WTC11 (cell line): ENCODE measurements around the gene HINFP. TPM values are rescaled to one million over a fixed set of nuclear protein-coding genes. Genes with fewer than 3 reads are reported as not detected.

Source experiments
- ATAC-seq: fragments of 200-7000 bp; cut with Tn5 transposase; 2 replicates; pipeline ENCODE4 v1.10.0; 2021; ENCODE audit warnings: mild to moderate bottlenecking, moderate library complexity
- CTCF ChIA-PET: fragments of 300-600 bp; sonication (Branson Sonifier 250); formaldehyde crosslinking; loops from one replicate; lab custom pipeline; 2021; ENCODE audit warnings: antibody characterized with exemption; lab: Charles Lee
- POLR2A ChIA-PET: fragments of 350-600 bp; sonication (Branson Sonifier 250); formaldehyde crosslinking; loops from one replicate; lab custom pipeline; 2021; ENCODE audit warnings: antibody characterized with exemption; lab: Charles Lee
- DNase-seq: peaks from one replicate; pipeline ENCODE4 v3.0.0; 2021; ENCODE audit warnings: low spot score
- H3K27ac Mint-ChIP-seq: 2 replicates; pipeline ENCODE4 v1.8.0; 2021; ENCODE audit warnings: mixed read lengths
- H3K27me3 Mint-ChIP-seq: 2 replicates; pipeline ENCODE4 v1.8.0; 2021; ENCODE audit warnings: low read depth, mild to moderate bottlenecking, moderate library complexity, mixed read lengths
- H3K36me3 Mint-ChIP-seq: 2 replicates; pipeline ENCODE4 v1.8.0; 2021; ENCODE audit warnings: mixed read lengths
- H3K4me1 Mint-ChIP-seq: 2 replicates; pipeline ENCODE4 v1.8.0; 2022; ENCODE audit warnings: mixed read lengths
- H3K4me3 Mint-ChIP-seq: 2 replicates; pipeline ENCODE4 v1.8.0; 2021; ENCODE audit warnings: mild to moderate bottlenecking, moderate library complexity, mixed read lengths
- H3K9me3 Mint-ChIP-seq: 2 replicates; pipeline ENCODE4 v1.8.0; 2021; ENCODE audit warnings: mixed read lengths
- AR ChIP-seq: fragments of 250-450 bp; sonication (Bioruptor Pico); IDR thresholded peaks from 2 replicates; pipeline ENCODE4 v1.9.0; 2021; ENCODE audit warnings: mild to moderate bottlenecking
- ATF1 ChIP-seq: sonication (generic); formaldehyde crosslinking; IDR thresholded peaks from 2 replicates; pipeline ENCODE4 v1.8.1; 2023; ENCODE audit warnings: mild to moderate bottlenecking, moderate library complexity, missing genetic modification reagents
- ATF6 ChIP-seq: sonication (generic); formaldehyde crosslinking; IDR thresholded peaks from 2 replicates; pipeline ENCODE4 v1.8.1; 2023; ENCODE audit warnings: mild to moderate bottlenecking, missing genetic modification reagents
- CREB1 ChIP-seq: sonication (generic); formaldehyde crosslinking; IDR thresholded peaks from 2 replicates; pipeline ENCODE4 v1.8.0; 2023; ENCODE audit warnings: mild to moderate bottlenecking, missing genetic modification reagents
- FOXK1 ChIP-seq: sonication (generic); formaldehyde crosslinking; IDR thresholded peaks from 2 replicates; pipeline ENCODE4 v1.8.0; 2022; ENCODE audit warnings: mild to moderate bottlenecking, moderate library complexity, missing genetic modification reagents
- FOXP1 ChIP-seq: sonication (generic); formaldehyde crosslinking; IDR thresholded peaks from 2 replicates; pipeline ENCODE4 v1.8.0; 2022; ENCODE audit warnings: missing genetic modification reagents, mild to moderate bottlenecking, moderate library complexity, borderline replicate concordance
- FOXP4 ChIP-seq: sonication (generic); formaldehyde crosslinking; IDR thresholded peaks from 2 replicates; pipeline ENCODE4 v1.8.0; 2022; ENCODE audit warnings: mild to moderate bottlenecking, missing genetic modification reagents
- MAX ChIP-seq: sonication (generic); formaldehyde crosslinking; IDR thresholded peaks from 2 replicates; pipeline ENCODE4 v1.8.0; 2022; ENCODE audit warnings: mild to moderate bottlenecking, missing genetic modification reagents
- MXD4 ChIP-seq: fragments of 250-450 bp; sonication (Bioruptor Pico); IDR thresholded peaks from 2 replicates; pipeline ENCODE4 v1.8.0; 2021; ENCODE audit warnings: mild to moderate bottlenecking, moderate library complexity, borderline replicate concordance
- PREB ChIP-seq: sonication (generic); formaldehyde crosslinking; IDR thresholded peaks from 2 replicates; pipeline ENCODE4 v1.8.1; 2022; ENCODE audit warnings: mild to moderate bottlenecking, missing genetic modification reagents, moderate library complexity, borderline replicate concordance
- PRRX2 ChIP-seq: fragments of 250-450 bp; sonication (Bioruptor Pico); IDR thresholded peaks from 2 replicates; pipeline ENCODE4 v1.8.0; 2021; ENCODE audit warnings: mild to moderate bottlenecking
- RORB ChIP-seq: fragments of 250-450 bp; sonication (Bioruptor Pico); IDR thresholded peaks from 2 replicates; pipeline ENCODE4 v1.9.0; 2021; ENCODE audit warnings: mild to moderate bottlenecking
- USF1 ChIP-seq: sonication (generic); formaldehyde crosslinking; IDR thresholded peaks from 2 replicates; pipeline ENCODE4 v1.8.0; 2022; ENCODE audit warnings: mild to moderate bottlenecking, missing genetic modification reagents
- ZBTB21 ChIP-seq: sonication (generic); formaldehyde crosslinking; IDR thresholded peaks from 2 replicates; pipeline ENCODE4 v1.8.1; 2023; ENCODE audit warnings: mild to moderate bottlenecking, missing genetic modification reagents, borderline replicate concordance
- ZBTB43 ChIP-seq: sonication (generic); formaldehyde crosslinking; IDR thresholded peaks from 2 replicates; pipeline ENCODE4 v1.8.1; 2023; ENCODE audit warnings: mild to moderate bottlenecking, missing genetic modification reagents
- ZNF219 ChIP-seq: sonication (generic); formaldehyde crosslinking; IDR thresholded peaks from 2 replicates; pipeline ENCODE4 v1.8.0; 2023; ENCODE audit warnings: missing genetic modification reagents, mild to moderate bottlenecking, borderline replicate concordance
- ZSCAN18 ChIP-seq: fragments of 250-450 bp; sonication (Bioruptor Pico); IDR thresholded peaks from 2 replicates; pipeline ENCODE4 v2.1.2; 2022; ENCODE audit warnings: mild to moderate bottlenecking, moderate library complexity
- total RNA-seq: library from RNA; stranded (reverse); gene quantifications from 3 replicates; pipeline ENCODE4 v1.2.3, GENCODE V29; 2021

Gene HINFP
- total RNA-seq, 1 experiment from 2014 or later: 35.4 TPM

GRCh38 chr11:119100246-119100970, 21.0 kb upstream of the HINFP start:
- ATAC-seq (no peak), DNase-seq (no peak)
- ChIA-PET POLR2A (no interaction called here), CTCF (interaction anchor here (0.6 kb wide), 2 partner anchors 15 to 44 kb away, joined by 3 read pairs; no protein-coding TSS in a partner anchor)
- Mint-ChIP-seq H3K27me3 (no peaks in the 10 kb centered on the region), H3K4me3 (peak overlapping the region; percentile 92)
- no peak for TF ChIP-seq ZBTB21 (CRISPR knock-in tag)
- no peak for TF ChIP-seq PREB
- TF ChIP-seq MAX (CRISPR knock-in tag): no peak
- no peak for TF ChIP-seq FOXP1 (CRISPR knock-in tag)
- TF ChIP-seq ZNF219 (CRISPR knock-in tag): no peak
- no peak for TF ChIP-seq AR
- TF ChIP-seq ZBTB43 (CRISPR knock-in tag): no peak
- no peak; the same call in 1 of the 2 replicates for TF ChIP-seq FOXK1 (CRISPR knock-in tag)
- TF ChIP-seq FOXP4 (CRISPR knock-in tag): no peak
- TF ChIP-seq ATF1 (CRISPR knock-in tag): no peak
- TF ChIP-seq CREB1 (CRISPR knock-in tag): no peak
- TF ChIP-seq USF1 (CRISPR knock-in tag): no peak
- TF ChIP-seq PRRX2 (CRISPR knock-in tag): no peak
- TF ChIP-seq ATF6 (CRISPR knock-in tag): no peak
- no peak for TF ChIP-seq RORB
- no peak for TF ChIP-seq MXD4
- no peak for TF ChIP-seq ZSCAN18
- TF ChIP-seq, all 79 proteins: peak for 0
- Mint-ChIP-seq H3K27ac (peak overlapping the region; percentile 87), H3K9me3 (no peaks in the 10 kb centered on the region), H3K36me3 (peaks cover 27% of the 10 kb centered on the region), H3K4me1 (peaks cover 27% of the 10 kb centered on the region)
